Erythroblast (primary cell): ENCODE measurements around the gene TC2N.

Source experiments
- GATA1 ChIP-seq: IDR thresholded peaks from 2 replicates; pipeline ENCODE4 v1.6.1; 2011; ENCODE audit warnings: low read depth, mild to moderate bottlenecking, control low read depth, low read length, moderate library complexity
- POLR2A ChIP-seq: IDR thresholded peaks from 2 replicates; pipeline ENCODE4 v1.6.1; 2011; ENCODE audit warnings: mild to moderate bottlenecking, low read length

- no peak for TF ChIP-seq POLR2A
- TF ChIP-seq GATA1, result no peak
Measured at GRCh38 chr14:91829511-91829910, 37.8 kb downstream of the TC2N start.
